Neural cell (in vitro differentiated cells): ENCODE results near the gene BAIAP2L1.

Source experiments
- EP300 ChIP-seq: fragments of 450-650 bp; conservative IDR thresholded peaks from 2 replicates; pipeline ENCODE4 v1.6.1; 2014; ENCODE audit warnings: antibody characterized with exemption, mild to moderate bottlenecking, moderate library complexity; ENCODE audit not compliant: poor library complexity, severe bottlenecking
- REST ChIP-seq: IDR thresholded peaks from 2 replicates; pipeline ENCODE4 v1.6.1; 2012; ENCODE audit warnings: borderline replicate concordance
- TAF1 ChIP-seq: IDR thresholded peaks from 2 replicates; pipeline ENCODE4 v1.6.1; 2012; ENCODE audit warnings: low read depth

GRCh38 chr7:98289333-98289875, 111.5 kb downstream of the BAIAP2L1 start:
- no peak for TF ChIP-seq REST
- no peak for TF ChIP-seq EP300
- no peak for TF ChIP-seq TAF1
